C1 segment of cervical spinal cord (tissue), 14 donors: ENCODE measurements around the gene SMPD4.
"Not testable (repeated sequence)": the region's sequence is repeated elsewhere in the genome, so short reads cannot be mapped to it uniquely, and the experiment has no call there.

Experiments used
- DNase-seq, 14 donors: peaks; one replicate each; lab custom pipeline; 2025; lab: John Stamatoyannopoulos, UW

SMPD4 gene, protein sequence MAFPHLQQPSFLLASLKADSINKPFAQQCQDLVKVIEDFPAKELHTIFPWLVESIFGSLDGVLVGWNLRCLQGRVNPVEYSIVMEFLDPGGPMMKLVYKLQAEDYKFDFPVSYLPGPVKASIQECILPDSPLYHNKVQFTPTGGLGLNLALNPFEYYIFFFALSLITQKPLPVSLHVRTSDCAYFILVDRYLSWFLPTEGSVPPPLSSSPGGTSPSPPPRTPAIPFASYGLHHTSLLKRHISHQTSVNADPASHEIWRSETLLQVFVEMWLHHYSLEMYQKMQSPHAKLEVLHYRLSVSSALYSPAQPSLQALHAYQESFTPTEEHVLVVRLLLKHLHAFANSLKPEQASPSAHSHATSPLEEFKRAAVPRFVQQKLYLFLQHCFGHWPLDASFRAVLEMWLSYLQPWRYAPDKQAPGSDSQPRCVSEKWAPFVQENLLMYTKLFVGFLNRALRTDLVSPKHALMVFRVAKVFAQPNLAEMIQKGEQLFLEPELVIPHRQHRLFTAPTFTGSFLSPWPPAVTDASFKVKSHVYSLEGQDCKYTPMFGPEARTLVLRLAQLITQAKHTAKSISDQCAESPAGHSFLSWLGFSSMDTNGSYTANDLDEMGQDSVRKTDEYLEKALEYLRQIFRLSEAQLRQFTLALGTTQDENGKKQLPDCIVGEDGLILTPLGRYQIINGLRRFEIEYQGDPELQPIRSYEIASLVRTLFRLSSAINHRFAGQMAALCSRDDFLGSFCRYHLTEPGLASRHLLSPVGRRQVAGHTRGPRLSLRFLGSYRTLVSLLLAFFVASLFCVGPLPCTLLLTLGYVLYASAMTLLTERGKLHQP

DNA sequence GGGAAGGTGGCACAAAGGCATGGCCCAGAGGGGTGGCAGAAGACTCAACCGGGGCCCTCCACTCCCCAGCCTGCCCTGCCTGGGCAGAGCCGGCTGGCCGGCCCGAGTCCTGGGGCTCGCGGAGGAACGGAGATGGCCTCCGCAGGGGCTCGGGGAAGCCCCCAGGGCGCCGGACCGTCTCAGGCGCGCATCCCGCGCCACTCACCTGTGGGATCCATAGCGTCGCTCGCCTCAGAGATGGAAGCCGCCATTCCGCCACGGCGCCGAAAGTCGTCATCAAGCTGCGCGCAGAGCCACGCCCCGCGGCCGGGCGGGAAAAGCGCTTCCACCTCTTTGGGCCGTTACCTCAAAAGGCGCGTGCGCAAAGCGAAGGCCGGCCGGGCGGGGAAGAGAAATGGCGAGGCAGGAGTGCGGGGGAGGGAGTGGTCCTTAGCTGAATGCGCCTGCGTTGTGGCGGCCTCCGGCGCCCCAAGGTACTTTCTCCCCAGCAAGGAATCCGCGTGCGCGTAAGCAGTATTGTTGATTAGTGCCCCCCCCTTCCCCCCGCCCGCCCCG is at the start of gene SMPD4:
Gene SMPD4 (minus strand): TSS at position 278 of the 555 bp plus-strand sequence. CDS start 5,010 bp downstream, outside the sequence.
- peak; percentile 76 to 96 (median 91) for DNase-seq

DNA sequence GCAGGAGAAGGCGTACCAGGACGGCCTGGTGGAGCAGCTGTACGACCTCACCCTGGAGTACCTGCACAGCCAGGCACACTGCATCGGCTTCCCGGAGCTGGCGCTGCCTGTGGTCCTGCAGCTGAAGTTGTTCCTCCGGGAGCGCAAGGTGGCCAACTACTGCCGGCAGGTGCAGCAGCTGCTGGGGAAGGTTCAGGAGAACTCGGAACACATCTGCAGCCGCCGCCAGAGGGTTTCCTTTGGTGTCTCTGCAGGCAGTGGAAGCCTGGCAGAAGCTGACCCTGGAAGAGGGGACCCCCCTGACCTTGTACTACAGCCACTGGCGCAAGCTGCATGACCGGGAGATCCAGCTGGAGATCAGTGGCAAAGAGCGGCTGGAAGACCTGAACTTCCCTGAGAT is 49.5 kb upstream of the SMPD4 start:
- not testable (repeated sequence) for DNase-seq

DNA sequence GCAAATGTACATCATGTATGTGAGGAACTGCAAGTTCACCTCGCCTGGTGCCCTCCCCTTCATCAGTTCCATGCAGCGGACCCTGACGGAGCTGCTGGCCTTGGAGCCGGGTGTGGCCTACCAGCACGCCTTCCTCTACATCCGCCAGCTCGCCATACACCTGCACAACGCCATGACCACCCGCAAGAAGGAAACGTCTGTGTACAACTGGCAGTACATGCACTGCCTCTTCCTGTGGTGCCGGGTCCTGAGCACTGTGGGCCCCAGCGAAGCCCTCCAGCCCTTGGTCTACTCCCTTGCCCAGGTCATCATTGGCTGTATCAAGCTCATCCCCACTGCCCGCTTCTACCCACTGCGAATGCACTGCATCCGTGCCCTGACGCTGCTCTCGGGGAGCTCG is 49.0 kb upstream of the SMPD4 start:
- not testable (repeated sequence) for DNase-seq

DNA sequence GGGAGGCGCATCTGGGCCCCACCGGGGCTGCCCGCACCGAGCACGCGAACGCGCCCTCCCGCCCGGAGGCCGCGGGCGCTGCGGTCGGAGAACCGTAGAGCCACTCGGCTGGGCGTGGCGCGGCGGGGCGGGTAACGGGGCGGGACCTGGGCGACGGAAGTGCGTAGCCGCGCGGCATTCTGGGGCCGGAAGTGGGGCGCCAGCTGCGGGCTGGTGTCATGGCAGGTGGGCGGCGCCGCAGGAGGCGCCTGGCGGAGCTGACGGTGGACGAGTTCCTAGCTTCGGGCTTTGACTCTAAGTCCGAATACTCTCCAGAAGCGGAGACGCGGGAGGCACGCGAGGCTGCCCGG is 47.7 kb upstream of the SMPD4 start:
- DNase-seq, result peak in 2 of 14 donors; percentile 32 to 36

DNA sequence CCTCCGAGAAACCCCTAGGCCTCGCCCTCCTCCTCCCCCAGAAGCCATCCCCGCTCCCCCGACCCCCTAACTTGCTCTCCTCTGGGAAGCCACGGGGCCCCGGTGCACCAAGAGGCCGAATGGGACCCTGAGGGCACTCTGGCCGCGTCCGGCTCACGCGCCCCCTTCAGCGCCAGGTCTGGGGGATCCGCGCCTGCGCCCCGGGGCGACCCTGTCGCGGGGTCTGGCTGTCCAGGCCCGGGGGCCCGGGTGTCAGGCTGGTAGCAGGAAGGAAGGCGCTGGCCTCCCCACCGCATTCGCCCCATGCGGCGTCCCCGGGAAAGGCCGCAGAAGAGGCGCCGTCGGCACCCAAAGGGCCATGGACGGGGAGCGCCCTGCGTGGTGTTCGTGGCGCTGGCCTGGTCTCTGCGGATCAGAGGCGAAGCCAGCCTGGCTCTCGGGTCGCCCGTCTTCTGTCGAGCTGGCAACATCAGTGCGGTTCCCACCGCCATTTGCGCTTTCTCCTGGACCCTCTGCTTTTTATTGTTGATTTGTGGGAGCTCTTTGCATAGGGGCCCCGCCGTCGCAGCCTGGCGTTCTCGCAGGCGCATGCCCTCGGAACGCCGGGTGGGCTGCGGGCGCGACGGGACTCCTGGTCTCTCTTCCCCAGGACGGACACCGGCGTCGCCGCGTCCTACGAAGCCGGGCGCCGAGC is 47.2 kb upstream of the SMPD4 start:
- DNase-seq, result not testable (repeated sequence)

DNA sequence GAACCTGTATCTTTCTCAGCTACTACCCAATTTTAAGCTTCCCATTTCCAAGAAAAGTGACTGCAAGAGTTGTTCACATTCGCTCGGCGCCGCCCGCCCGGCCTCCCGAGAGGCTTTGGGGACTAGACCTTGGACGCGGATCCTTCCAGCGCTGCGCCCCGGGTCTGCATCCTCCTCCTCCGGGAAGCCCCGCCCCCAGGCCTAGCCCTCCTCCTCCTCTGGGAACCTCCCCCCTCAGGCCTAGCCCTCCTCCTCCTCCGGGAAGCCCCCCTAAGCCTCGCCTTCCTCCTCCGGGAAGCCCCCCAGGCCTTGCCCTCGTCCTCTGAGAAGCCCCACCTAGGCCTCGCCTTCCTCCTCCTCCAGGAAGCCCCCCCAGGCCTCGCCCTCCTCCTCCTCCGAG is 46.6 kb upstream of the SMPD4 start:
- not testable (repeated sequence) for DNase-seq

DNA sequence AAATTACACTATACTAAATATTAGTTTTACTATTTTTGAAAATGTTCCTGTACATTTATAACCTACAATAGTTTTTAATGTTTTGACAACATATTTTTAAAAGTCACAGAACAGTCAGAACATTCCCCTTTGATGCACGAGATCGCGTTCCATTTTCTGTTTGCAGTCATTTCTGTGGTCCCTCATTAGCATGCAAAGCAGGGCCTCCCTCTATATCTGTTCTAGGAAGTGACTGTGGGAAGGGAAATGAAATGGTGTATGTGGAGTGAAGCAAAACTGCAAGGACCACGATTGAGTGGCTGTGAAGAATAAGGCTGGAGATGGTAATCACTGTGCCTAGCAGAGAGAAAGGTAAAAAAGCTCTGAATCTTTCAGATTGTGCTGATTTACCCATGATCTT is 41.1 kb upstream of the SMPD4 start:
- DNase-seq, result not testable (repeated sequence)

DNA sequence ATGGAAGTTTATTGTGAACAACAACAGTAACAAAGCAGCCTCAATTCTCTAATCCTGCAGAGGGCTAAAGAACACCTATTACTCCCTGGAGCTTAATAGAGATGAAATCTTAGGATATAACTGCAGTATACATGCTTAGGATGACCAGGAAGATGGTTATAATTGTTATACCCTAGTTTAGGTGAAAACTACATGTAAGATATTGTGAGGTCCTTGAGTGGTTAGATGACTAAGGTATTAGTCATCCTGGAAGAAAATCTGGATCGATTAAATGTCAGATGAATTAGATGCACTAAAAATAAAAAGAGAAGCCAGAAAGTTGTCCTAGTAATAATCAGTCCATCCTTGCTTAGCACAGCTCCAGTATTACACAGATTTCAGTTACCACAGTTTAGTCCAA is 39.1 kb upstream of the SMPD4 start:
- not testable (repeated sequence) for DNase-seq

DNA sequence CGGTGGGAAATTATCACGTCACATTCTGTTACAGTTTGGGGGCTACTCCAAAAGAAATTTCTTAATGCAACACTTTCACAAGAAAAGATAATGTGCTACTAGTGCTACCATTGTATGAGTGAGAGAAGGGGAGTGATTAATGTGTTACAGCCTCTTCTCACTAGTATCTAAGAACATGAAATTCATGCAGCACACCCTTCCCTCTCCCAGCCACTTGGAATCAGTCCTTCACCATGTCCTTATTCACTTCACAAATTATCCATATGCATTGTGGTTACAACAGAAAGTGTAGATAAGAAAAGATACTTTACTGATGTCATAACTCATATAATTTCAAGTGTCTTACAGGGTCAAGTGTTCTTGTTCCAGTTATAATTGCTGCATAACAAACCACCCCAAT is 37.7 kb upstream of the SMPD4 start:
- not testable (repeated sequence) for DNase-seq

DNA sequence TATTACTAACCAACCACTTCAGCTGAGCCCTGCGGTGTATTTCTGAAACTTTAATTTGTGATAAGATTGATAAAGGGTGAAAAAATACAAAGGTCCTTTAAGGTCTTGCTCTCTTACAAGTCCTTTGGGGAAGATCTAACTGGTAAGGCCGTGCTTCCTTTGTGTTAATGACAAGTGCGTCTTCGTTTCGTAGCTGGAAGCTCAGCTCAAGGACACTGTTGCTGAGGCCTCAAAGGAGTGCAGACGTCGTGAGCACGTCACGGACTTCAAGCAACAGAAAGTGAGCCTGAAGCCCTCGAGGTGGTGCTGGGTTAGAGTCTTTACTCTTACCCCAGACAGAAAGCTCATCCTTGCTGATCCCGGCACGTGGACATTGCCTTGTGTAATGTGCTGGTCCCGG is 25.6 kb upstream of the SMPD4 start:
- DNase-seq, result not testable (repeated sequence)

DNA sequence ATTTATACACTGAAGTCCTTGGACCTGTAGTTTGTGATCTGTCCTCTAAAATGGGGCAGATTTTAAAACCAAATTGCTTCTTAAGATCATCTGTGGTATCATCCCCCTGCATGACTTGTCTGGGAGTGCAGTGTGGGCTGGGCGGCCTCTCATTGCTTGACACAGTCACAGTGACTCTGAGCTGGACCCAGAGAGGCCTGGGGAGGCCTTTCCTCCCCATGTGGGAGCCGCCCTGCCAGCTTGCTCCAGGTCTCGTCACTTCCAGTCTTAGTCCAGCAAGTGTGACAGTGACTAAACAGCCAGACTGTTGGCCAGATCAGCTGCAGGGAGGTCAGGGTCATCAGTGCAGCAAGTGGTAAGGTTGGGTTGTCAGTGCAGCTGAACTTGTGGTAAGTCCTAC is 21.7 kb upstream of the SMPD4 start:
- not testable (repeated sequence) for DNase-seq

DNA sequence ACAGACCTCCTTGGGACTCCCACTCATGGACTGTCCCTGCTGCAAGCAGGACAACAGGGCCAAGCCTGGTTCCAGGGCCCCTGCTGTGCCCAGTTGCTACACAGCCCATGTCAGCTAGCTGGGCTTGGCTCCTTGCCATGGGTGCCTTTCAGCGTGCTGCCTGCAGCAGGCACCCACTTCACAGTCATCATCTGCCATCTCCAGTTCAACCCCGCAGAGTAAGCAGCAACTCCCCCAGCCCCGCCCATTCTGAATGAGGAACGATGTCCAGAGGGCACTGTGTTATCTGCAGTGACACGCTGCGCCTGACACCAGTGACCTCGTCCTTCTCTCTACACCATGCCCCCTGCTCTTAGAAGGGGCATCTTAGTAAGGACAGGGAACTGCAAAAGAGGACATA is 21.1 kb upstream of the SMPD4 start:
- not testable (repeated sequence) for DNase-seq

DNA sequence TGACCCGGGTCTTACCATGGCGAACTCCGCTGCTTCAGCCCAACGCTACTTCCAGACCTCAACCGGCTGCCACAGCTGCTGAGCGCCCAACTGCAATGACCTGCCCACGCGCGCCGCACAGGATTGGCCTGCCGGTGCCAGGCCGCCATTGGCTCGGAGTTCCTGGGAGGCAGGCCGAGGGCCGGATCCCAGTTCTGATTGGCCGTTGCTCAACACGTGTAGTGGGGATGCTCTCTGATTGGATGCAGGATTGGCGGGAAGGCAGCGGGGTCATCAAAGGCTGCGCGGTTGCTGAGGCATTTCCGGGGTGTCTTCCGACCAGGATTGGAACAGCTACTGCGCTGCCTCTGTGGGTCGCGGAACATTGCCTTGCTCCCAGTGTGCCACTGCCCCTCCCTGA is 16.9 kb upstream of the SMPD4 start, which contains the start of gene TUBA3E:
Gene TUBA3E (minus strand): TSS at position 97 of the 400 bp plus-strand sequence. CDS start 79 bp downstream, at position 18.
- DNase-seq, result no peak

DNA sequence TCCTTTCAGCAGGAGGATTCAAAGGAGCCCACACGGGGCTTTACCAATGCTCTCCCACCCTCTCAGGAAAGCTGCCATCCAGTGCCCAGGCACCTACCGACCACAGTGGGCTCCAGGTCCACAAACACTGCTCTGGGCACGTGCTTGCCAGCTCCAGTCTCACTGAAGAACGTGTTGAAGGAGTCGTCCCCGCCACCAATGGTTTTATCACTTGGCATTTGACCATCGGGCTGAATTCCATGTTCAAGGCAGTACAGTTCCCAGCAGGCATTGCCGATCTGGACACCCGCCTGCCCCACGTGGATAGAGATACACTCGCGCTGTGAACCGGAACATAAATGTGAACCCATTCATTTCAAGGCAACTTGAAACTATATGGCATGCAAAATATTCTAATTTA is 14.7 kb upstream of the SMPD4 start:
- DNase-seq, result not testable (repeated sequence)

DNA sequence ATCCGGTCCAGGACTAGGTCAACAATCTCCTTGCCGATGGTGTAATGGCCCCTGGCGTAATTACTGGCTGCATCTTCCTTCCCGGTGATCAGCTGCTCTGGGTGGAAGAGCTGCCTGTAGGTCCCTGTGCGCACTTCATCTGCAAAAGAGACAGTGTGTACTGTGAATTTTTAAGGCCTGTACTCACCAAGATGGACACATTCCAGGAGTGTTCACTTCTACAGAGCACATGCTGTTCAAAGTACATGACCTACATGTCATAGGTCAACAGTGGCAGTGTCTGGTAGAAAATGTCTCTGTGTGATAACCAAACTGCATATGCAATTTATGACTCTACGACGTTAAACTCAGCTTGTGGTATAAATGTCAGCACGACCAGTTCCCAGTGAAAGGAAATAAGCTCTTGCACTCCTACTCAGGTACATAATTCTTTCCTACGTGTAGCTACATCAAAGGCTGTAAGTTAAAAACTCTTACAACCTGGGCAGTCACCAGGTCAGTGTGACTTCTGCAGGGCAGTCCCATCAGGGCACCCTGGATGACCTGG is 13.8 kb upstream of the SMPD4 start:
- not testable (repeated sequence) for DNase-seq

DNA sequence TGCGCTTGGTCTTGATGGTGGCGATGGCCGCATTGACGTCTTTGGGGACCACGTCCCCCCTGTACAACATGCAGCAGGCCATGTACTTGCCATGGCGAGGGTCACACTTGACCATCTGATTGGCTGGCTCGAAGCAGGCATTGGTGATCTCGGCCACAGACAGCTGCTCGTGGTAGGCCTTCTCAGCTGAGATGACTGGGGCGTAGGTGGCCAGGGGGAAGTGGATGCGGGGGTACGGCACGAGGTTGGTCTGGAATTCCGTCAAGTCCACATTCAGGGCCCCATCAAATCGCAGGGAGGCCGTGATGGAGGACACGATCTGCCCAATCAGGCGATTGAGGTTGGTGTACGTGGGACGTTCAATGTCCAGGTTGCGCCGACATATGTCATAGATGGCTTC is 12.4 kb upstream of the SMPD4 start:
- DNase-seq, result not testable (repeated sequence)

DNA sequence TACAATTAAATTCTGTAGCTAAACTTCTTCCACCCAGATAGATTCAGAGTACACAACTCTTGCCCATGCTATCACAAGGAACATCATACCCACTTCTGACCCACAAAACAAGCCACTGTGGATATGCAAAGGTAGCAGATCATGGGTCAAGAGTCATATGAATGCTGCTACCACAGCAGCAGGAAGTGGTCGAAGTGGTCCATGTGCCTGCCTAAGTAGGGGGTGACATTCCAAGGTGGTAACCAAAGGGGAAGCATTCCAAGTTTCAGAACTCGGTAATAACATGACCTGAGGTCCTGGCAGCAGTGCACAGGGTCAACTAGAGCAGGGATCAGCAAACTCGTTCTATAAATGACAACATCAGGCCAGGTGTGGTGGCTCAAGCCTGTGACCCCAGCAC is 11.0 kb upstream of the SMPD4 start:
- DNase-seq, result not testable (repeated sequence)

DNA sequence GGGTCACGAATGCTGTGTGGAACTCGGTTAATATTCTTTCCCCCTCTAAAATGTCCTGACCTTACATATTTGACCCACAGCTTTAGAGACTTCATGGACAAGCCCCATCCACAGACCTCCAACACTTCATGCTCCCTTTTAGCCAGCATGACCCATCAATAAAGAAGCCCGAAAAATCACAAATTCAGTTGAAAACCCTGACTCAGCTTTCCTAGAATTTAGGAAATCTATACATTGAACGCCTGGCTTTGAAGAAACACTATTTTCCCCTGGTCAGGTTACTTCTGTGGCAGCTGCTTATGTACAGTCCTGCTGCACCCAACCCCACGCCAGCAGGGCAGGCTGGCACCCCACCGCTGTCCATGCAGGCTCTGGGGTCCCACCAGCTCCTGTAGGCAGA is 9.9 kb upstream of the SMPD4 start:
- DNase-seq, result not testable (repeated sequence)

DNA sequence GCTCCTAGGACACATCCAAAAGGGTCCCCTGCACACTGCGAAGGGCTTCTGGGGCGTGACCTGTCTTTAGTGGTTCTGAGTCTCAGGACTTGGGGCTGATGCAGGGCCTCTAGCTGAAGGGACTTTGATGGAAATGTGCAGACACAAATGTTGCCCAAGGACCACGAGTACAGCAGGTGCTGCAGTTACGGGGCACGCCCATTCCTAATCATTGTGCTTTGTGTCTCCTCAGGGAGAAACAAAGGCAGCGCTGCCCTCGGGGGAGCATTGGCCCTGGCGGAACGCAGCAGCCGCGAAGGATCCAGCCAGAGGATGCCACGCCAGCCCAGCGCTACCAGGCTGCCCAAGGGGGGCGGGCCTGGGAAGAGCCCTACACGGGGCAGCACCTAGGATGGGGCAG is 8.8 kb upstream of the SMPD4 start:
- DNase-seq, result no peak

DNA sequence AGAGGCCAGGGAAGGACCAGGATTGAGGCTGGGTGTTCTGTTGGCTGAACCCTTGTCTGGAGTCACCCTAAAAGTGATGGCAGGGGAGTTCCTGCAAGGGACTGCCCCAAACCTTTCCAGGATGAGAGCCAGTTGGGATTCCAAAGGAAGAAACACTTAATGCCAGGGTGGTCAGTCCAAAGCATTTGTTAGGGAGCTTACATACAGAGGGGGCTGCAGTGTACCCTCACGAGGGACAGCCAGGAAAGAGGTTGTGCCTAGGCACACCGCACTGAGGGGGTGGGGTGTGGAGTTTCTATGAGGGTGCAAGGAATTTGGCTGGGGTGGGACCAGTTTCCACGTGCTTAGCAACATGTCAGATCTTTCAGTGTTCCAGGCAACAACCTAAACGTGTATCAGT is 7.6 kb upstream of the SMPD4 start:
- DNase-seq, result not testable (repeated sequence)
